Fibroblast of the aortic adventitia (primary cell): ENCODE measurements around the gene PRPH. TPM values are rescaled to one million over a fixed set of nuclear protein-coding genes. Genes with fewer than 3 reads are reported as not detected.

ENCODE experiments used
- DNase-seq: peaks from one replicate; pipeline ENCODE4 v3.0.0-alpha.2; 2010; ENCODE audit warnings: low read depth
- H3K4me3 ChIP-seq: 2 replicates; pipeline ENCODE4 v1.5.1; 2011; ENCODE audit warnings: low read depth, mild to moderate bottlenecking, control low read depth, low read length, moderate library complexity
- CTCF ChIP-seq: IDR thresholded peaks from 2 replicates; pipeline ENCODE4 v1.5.1; 2011; ENCODE audit warnings: mild to moderate bottlenecking, low read length, control low read depth, inconsistent platforms; ENCODE audit not compliant: insufficient read depth
- total RNA-seq: library from RNA; depleted of rRNA; stranded (reverse); fragments of >200 nt; gene quantifications from 2 replicates; pipeline ENCODE4 v1.2.3, GENCODE V29; 2012; ENCODE audit warnings: low replicate concordance

Gene PRPH
- total RNA-seq, 1 donor, result 0.18 TPM

GRCh38 chr12:49292729-49293055 is 2.3 kb upstream of the PRPH start:
- peak overlapping the region; percentile 6 for H3K4me3 ChIP-seq
- DNase-seq, result no peak
- no peak for TF ChIP-seq CTCF

DNA sequence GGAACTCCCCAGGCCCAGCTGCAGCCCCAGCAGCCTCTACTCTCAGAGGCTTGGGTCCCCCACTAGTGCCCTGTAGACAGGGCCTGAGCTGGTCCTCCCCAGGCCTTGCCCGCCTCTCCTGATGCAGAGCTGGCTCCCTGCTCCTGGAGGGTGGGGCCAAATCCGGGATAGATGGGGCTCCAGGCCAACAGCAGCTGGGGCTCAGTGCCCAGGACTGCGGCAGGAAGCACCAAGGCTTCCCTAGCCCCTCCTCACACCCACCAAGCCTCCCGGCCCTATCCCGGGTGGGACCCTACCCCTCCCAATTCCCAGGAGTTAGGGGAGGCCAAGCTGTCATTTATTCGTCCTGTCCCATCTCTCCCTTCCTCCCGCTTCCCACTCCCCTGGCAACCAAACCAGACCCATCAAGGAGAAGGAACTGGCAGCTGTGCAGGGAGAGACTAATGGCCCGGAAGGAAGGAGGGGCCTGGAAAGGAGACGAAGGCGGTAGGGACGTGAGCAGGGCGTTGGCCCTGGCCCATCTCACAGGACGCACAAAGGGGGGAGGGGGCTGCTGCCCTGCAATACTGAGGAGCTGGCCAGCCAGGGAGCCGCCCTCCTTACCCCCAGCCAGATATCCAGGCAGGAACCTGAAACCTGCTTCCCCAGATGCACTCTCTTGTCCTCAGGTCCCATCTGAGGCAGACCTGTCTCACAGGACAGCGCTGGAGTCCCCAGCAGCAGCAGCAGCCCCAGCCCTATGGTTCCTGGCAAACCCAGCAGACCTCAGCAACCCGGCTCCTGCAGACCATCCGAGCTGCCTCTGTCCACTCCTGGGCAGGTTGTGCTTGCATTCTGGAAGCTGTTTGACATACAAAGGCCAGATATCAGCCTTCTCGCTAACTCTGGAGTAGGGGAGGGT is 1.6 kb upstream of the PRPH start:
- TF ChIP-seq CTCF, result no peak
- DNase-seq, result peak; percentile 68
- peak overlapping the region; percentile 26 for H3K4me3 ChIP-seq

- no peak for TF ChIP-seq CTCF
- H3K4me3 ChIP-seq, result no peak overlapping the region
- DNase-seq, result no peak
Observed at GRCh38 chr12:49294086-49294803, 702 bp upstream of the PRPH start.

DNA sequence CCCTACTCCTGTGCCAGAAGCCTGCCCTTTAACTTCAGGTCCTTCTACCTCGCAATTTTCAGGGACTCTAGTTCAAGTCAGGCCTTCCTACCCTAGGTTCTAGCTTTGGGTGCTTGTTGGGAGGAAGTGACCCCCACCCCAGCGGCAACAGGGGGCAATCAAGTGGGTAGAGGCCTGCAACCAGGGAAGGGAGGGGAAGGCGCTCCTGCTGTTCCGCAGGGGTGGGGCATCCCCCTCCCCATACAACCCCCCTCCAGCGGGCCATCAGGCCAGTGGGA is 204 bp upstream of the PRPH start:
- no peak for DNase-seq
- no peak overlapping the region for H3K4me3 ChIP-seq
- no peak for TF ChIP-seq CTCF

GRCh38 chr12:49296034-49296835 is 1.3 kb downstream of the PRPH start:
- H3K4me3 ChIP-seq, result no peak overlapping the region
- DNase-seq, result peak; percentile 28
- peak; percentile 74 for TF ChIP-seq CTCF

DNA sequence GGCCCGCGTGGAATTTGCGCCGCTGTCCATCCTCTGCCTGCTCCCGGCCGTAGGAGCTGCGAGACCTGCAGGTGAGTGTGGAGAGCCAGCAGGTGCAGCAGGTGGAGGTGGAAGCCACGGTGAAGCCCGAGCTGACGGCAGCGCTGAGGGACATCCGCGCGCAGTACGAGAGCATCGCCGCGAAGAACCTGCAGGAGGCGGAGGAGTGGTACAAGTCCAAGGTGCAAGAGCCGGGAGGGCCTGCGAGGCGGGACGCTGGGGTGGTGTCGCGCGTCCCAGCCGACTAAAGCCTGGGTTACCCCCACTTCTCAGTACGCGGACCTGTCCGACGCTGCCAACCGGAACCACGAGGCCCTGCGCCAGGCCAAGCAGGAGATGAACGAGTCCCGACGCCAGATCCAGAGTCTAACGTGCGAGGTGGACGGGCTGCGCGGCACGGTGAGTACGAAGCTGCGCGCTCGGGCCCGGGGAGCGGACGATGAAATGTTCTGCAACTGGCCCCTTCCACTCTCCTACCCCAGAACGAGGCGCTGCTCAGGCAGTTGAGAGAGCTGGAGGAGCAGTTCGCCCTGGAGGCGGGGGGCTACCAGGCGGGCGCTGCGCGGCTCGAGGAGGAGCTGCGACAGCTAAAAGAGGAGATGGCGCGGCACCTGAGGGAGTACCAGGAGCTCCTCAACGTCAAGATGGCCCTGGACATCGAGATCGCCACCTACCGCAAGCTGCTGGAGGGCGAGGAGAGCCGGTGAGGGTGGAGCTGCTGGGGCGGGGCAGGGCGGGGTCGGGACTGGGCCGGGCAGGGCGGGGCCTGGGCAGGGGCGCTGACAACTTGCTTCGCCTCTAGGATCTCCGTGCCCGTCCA is 2.1 kb downstream of the PRPH start:
- peak; percentile 20 for TF ChIP-seq CTCF
- no peak for DNase-seq
- H3K4me3 ChIP-seq, result peak overlapping the region; percentile 5
